ENCODE measurements around the gene PCDH15. TPM values are rescaled to one million over a fixed set of nuclear protein-coding genes. Genes with fewer than 3 reads are reported as not detected.

The PCDH15 gene
- total and polyA plus RNA-seq, 2 of the 13 experiments (the other 11 are each of a cell fraction or from before 2014, with no cell fraction given): not detected

DNA sequence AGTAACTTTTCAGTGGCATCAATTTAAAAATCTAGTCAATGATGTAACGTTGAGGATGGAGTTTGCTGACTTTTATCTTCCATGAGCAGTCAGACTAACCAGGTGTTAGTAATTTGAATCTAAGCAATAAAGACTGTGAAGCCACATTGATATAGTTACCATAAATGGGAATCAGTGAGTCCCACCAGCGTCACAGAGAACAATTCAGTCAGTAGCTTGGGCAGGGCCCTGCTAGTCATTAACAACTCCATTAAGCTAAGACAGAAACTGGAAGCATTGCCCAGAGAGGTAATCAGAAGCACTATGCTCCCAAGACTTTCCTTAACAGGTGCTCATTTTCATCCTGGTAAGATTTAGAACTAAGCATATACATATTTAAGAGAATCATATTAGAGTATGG, 315.1 kb downstream of the PCDH15 start:
- FAIRE-seq (no peak), DNase-seq (ENCODE audit: low spot score) (no peak), ATAC-seq (no peak)
- H3K4me3 ChIP-seq (replicated peaks in 1 of 3; ENCODE audit: insufficient read depth in 1 of 3, low read depth in 2 of 3, low read length in 3 of 3): no peak overlapping the region
- H3K79me2 ChIP-seq (ENCODE audit: insufficient read depth, low read length): no peaks in the 10 kb centered on the region
- WGBS (ENCODE audit: low lambda C conversion rate): 3% methylated on average over 2 of the region's 2 CpGs
- H2AFZ ChIP-seq (ENCODE audit: low read length): no peak overlapping the region
- no peak overlapping the region for H3K27ac ChIP-seq (ENCODE audit: extremely low read length, insufficient read depth, low read length)
- intact Hi-C loops (cut with micrococcal nuclease; ENCODE audit: unreplicated experiment) (no loop called here), in situ Hi-C loops (cut with HindIII; ENCODE audit: extremely low pct_ligation_motif_present, low pct_unique_long_range_greater_than_20kb) (no loop called here)
- H3K4me1 ChIP-seq (ENCODE audit: insufficient read depth, low read length): no peaks in the 10 kb centered on the region
- CTCF ChIA-PET (ENCODE audit: low intra/inter-chr PET ratio, low total read pairs): no interaction called here
- H3K27me3 ChIP-seq (ENCODE audit: control insufficient read depth in 1 of 2, insufficient read depth in 2 of 2, low read length in 2 of 2): no peaks in the 10 kb centered on the region
- H3K36me3 ChIP-seq (replicated peaks in 1 of 2; ENCODE audit: control insufficient read depth in 1 of 2, insufficient read depth in 2 of 2, low read length in 2 of 2): no peaks in the 10 kb centered on the region
- no peaks in the 10 kb centered on the region for H3K9me3 ChIP-seq (ENCODE audit: low read length)
- POLR2A ChIA-PET: no interaction called here
- H4K20me1 ChIP-seq (ENCODE audit: insufficient read depth, low read length): no peaks in the 10 kb centered on the region
- BruUV-seq (replicated peaks): no TSS peak
- no peak overlapping the region for H3K9ac ChIP-seq (ENCODE audit: insufficient read depth, low read depth, low read length)
- no peak overlapping the region for H3K4me2 ChIP-seq (ENCODE audit: low read depth, low read length)
- TF ChIP-seq TSC22D2 (CRISPR knock-in tag; IDR thresholded peaks at IDR 0.05; ENCODE audit: borderline replicate concordance) (no peak), FOXA1 (IDR thresholded peaks at IDR 0.05) (no peak), FOXA1 (CRISPR knock-in tag; IDR thresholded peaks at IDR 0.05) (no peak), SOX6 (IDR thresholded peaks at IDR 0.05) (no peak), SOX6 (CRISPR knock-in tag; IDR thresholded peaks at IDR 0.05) (no peak), NFRKB (IDR thresholded peaks at IDR 0.05) (no peak), ZNF883 (CRISPR knock-in tag; IDR thresholded peaks at IDR 0.05; ENCODE audit: not compliant biosample characterization) (no peak), NR3C1 (CRISPR knock-in tag; IDR thresholded peaks at IDR 0.05) (no peak), ETV6 (CRISPR knock-in tag; conservative IDR thresholded peaks at IDR 0.05) (no peak), ZNF124 (CRISPR knock-in tag; IDR thresholded peaks at IDR 0.05) (no peak), ZNF136 (CRISPR knock-in tag; IDR thresholded peaks at IDR 0.05; ENCODE audit: low read depth) (no peak), SRSF4 (IDR thresholded peaks at IDR 0.05; ENCODE audit: low read depth, low read length, poor library complexity, severe bottlenecking) (no peak), HOXA5 (CRISPR knock-in tag; IDR thresholded peaks at IDR 0.05) (no peak), ISL2 (CRISPR knock-in tag; IDR thresholded peaks at IDR 0.05) (no peak)
- TF ChIP-seq, protein P1, sequence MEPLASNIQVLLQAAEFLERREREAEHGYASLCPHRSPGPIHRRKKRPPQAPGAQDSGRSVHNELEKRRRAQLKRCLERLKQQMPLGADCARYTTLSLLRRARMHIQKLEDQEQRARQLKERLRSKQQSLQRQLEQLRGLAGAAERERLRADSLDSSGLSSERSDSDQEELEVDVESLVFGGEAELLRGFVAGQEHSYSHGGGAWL (CRISPR knock-in tag; IDR thresholded peaks at IDR 0.05): no peak
- TF ChIP-seq, protein P2, sequence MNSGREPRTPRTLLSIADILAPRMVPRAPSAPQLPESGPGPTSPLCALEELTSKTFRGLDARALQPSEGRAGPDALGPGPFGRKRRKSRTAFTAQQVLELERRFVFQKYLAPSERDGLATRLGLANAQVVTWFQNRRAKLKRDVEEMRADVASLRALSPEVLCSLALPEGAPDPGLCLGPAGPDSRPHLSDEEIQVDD (CRISPR knock-in tag; IDR thresholded peaks at IDR 0.05; ENCODE audit: borderline replicate concordance): no peak
- TF ChIP-seq, protein P3, sequence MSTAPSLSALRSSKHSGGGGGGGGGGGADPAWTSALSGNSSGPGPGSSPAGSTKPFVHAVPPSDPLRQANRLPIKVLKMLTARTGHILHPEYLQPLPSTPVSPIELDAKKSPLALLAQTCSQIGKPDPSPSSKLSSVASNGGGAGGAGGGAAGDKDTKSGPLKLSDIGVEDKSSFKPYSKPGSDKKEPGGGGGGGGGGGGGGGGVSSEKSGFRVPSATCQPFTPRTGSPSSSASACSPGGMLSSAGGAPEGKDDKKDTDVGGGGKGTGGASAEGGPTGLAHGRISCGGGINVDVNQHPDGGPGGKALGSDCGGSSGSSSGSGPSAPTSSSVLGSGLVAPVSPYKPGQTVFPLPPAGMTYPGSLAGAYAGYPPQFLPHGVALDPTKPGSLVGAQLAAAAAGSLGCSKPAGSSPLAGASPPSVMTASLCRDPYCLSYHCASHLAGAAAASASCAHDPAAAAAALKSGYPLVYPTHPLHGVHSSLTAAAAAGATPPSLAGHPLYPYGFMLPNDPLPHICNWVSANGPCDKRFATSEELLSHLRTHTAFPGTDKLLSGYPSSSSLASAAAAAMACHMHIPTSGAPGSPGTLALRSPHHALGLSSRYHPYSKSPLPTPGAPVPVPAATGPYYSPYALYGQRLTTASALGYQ (CRISPR knock-in tag; IDR thresholded peaks at IDR 0.05): no peak
- TF ChIP-seq, protein P4, sequence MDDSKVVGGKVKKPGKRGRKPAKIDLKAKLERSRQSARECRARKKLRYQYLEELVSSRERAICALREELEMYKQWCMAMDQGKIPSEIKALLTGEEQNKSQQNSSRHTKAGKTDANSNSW (CRISPR knock-in tag; IDR thresholded peaks at IDR 0.05; ENCODE audit: borderline replicate concordance): no peak
- TF ChIP-seq, protein P5, sequence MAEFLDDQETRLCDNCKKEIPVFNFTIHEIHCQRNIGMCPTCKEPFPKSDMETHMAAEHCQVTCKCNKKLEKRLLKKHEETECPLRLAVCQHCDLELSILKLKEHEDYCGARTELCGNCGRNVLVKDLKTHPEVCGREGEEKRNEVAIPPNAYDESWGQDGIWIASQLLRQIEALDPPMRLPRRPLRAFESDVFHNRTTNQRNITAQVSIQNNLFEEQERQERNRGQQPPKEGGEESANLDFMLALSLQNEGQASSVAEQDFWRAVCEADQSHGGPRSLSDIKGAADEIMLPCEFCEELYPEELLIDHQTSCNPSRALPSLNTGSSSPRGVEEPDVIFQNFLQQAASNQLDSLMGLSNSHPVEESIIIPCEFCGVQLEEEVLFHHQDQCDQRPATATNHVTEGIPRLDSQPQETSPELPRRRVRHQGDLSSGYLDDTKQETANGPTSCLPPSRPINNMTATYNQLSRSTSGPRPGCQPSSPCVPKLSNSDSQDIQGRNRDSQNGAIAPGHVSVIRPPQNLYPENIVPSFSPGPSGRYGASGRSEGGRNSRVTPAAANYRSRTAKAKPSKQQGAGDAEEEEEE (CRISPR knock-in tag; IDR thresholded peaks at IDR 0.05; ENCODE audit: borderline replicate concordance): no peak

All from HepG2 (cell line).